SIG-M5 (cell line): ENCODE data around the gene RTN4RL1.

Source experiments
- DNase-seq: peaks from one replicate; lab custom pipeline; 2025; lab: John Stamatoyannopoulos, UW

Gene RTN4RL1

DNA sequence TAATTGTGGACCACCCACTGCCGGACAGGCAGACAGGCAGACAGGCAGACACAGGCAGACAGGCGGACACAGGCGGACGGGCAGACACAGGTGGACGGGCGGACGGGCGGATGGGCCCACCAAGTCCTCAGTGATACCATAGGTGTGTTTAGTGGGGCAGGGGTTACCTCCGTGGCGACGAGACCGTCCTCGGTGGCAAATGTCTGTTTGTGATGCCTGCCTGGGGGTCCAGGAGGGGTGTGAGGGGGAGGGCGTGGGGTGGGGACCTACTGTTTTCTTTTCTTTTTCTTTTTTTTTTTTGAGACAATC lies 76.7 kb downstream of the RTN4RL1 start:
- no peak for DNase-seq

DNA sequence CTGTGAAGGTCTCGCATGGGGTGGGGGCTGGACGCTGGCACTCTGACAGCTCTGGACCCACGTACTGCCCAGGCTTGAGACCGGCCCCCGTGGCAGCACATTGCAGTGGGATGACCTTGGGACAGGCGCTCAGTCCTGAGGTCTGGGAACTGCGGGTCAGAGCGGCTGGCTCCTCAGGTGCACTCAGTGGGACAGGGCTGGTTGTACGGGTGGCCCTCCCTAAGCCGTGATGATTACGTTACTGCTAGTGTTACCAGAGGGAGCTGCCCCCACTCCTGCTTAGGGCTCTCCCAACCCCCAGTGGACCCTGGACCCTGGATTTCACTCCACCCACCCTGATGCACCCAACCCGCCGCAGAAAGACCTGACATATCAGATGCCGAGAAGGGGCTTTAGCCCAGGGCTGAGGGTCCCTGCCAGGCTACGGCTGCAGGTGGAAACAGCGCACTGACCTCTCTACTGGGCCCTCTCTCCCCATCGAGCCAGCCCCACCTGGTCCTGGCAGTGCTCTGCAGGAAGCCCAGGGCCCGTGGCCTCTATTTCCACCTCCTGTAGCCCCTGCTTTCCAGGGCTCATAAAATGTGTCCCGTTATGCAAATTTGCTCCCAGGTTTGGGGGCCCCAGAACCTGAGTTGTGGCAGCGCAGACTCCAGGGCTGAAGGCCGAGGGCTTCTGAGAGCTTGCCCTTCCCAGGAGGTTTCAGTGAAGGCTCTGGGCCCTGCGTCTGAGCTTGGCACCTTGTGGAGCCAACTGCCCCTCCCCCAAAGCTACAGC lies 77.2 kb downstream of the RTN4RL1 start:
- no peak for DNase-seq

DNA sequence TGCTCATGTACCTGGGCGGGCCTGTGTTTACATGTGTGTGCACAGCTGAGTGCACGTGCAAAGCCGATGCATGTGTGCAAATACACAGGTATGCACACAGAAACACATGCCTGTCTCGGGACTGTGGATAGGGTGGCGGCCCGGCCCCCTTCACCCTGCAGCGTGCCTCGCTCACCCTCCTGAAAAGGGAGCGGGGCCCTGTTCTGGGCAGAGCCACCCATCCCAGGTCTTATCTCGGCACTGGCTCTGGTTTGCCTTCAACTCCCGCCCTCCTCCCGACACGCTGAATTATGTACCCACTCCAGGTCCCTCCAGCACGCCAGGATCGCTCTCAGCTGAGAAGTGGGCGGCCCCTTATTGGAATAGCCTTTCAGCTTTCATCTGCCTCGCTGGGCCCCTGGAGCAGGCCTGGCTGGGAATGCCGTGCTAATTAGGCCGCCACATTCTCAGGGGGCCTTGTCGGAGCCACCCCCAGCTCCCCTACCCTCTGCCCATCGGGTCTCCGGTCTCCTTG lies 77.8 kb downstream of the RTN4RL1 start:
- no peak for DNase-seq

DNA sequence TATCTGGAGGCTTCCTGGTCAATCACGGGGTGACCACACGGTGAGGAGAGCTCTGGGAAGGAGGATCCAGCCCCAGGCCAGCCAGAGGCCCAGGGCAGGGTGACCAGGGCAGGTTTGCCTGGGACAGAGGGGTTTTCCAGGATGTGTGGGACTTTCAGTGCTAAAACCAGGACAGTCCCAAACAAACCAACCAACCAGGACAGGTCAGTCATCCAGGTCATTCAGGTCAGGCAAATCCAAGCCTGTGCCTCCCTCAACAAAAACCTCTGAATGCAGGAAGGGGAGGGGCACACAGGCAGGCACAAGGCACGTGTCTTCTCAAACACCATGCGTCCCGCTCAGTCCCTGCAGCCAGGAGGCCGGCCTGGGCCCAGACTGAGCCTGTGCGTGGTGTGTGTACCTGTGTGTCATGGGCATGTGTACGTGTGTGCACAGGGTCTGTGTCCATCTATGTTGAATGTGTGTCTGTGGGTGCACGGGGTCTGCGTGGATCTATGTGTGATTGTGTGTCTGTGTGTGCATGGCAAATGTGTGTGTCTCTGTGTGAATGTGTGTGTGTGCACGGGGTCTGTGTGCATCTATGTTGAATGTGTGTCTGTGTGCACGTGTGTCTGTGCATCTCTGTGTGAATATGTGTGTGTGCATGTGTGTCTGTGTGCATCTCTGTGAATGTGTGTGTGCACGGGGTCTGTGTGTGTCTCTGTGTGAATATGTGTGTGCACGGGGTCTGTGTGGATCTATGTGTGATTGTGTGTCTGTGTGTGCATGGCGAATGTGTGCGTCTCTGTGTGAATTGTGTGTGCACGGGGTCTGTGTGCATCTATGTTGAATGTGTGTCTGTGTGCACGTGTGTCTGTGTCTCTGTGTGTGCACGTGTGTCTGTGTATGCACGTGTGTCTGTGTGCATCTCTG lies 78.9 kb downstream of the RTN4RL1 start:
- DNase-seq: no peak

DNA sequence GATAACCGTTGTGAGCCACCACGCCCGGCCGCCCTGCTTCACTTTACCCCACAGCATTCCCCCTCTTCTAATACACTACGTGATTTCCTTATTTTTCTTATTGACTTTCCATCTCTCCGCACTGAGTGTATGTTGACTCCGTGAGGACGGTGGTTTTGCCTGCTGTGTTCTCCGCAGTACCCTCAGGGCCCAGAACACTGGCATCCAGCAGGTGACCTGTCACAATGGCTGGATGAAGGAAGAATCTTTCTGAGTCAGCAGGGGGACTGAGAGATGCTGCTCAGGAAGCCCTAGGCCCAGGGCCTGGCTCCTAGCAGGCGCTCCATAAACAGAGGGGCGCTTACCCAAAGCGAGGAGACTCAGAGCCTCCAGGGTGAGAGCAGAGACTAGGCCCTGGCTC lies 79.5 kb downstream of the RTN4RL1 start:
- DNase-seq: no peak

DNA sequence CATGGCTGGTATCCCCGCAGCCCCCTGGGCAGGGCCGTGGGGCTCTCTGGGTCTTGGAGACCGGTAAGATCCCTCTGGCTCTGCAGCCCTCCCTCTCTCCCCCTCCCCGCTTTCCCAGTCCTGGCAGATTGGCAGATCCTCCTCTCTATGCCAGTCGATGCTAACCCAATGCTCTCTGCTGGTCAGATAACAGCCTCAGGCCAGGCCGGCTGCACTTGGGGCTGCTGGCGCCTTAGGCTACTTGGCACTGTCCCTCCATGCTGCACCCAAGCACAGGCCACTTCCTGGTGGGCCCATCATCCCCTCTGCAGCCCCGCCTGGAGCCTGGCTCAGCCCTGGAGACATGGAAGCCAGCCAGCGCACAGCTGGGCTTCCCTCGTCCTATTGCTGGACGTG lies 81.7 kb downstream of the RTN4RL1 start:
- no peak for DNase-seq

DNA sequence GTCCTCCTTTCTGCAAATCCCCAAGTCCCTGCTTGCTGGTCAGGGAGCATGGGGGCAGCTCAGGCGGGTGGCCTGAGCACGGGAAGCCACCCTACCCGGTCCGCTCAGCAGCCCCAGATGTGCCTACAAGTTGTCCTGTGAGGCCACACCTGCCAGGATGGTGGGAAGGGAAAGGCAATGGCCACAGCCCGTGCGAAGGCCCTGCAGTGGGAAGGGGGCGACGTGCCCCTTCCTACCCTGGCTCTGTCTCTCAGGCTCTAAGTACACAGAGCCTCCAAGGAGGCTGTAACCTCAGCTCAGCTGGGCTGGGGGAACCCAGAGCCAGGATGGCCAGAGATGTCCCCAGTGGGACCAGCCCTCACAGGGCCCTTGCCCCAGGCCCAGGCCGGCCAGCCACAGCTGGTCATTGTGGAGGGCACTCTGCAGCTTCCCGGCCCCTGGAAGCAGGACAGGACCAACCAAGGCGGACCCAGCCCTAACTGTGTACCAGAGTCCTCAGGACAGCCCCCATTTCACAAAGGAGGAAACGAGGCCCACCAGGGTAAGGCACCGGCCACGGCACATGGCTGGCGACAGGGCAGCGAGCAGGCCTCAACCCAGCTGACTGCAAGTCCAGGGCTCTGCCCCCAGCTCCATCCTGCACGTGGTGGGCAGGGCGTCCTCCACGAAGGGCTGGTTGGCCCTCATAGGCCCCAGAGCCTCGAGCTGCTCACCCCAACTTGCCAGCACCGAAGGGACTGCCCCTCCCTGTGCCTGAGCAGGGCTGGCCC lies 82.3 kb downstream of the RTN4RL1 start:
- DNase-seq: no peak

DNA sequence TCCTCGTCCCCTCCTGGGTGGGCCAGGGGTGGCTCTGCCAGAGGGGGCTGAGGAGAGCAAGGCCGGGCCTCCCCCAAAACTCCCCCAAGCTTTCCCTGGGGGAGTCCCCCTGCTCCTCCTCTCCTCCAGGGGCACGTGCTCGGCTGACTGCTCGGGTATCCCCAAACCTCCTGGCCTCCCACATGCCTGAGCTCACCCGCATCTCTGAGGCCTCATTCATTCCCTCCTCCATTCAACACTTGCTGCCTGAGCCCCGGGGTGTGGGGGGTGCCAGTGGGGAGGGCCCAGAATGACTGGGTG lies 83.1 kb downstream of the RTN4RL1 start:
- DNase-seq: no peak

- DNase-seq: no peak
Measured at GRCh38 chr17:1941272-1942065, 83.7 kb downstream of the RTN4RL1 start.

DNA sequence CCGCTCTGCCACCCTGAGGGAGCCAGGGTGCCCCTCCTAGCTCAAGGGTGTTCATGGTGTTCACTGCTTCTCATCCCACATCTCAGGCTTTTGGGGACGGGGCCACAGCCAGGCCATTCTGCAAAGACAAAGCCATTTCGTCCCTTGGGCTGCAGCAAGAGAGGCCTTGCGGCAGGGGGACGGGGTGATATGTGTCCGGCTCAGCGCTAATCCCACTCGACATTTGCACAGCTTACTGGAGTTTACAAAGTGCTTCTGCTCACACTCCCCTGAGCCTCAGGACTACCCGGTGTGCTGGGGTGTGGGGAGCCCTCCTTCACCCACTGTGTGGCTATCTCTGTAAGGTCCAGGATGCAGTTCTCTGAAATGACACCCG lies 84.3 kb downstream of the RTN4RL1 start:
- no peak for DNase-seq

DNA sequence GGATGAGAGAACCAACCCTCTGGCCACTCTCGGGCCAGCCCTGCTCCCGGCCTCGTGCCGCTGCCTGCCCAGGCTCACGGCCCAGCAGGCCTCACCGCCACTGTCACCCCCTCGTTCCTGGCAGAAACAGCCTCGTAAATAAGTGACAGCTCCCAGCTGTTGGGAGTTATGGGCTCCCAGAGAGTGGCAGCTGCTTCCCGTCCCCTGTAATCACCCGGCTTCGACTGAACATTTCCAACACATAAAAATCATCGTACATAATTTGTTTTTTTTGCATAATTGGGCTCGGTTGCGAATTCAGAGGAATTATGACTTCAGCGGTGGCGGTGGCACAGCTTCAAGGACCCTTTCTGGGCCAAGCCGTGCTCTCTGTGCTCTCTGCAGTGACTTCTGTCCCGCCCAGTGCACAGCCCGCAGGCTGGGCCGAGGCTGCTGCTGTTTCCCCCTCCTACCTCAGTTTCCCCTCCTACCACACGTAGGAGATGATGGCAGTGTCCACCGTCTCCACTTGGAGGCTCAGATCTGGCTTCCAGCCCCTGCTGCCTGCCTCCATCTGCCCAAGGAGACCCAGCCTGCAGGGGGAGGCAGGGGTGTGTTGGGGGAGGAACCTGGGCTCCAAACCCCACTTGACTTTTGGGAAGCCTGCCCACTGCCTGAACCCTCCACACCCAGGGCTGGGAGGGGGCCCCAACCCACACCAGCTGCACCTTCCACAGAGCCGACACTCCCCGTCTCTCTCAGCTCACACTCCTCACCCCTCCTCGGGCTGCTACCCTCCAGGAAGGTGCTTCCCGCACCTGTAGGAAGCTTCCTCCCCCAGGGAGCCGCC lies 84.9 kb downstream of the RTN4RL1 start:
- no peak for DNase-seq

DNA sequence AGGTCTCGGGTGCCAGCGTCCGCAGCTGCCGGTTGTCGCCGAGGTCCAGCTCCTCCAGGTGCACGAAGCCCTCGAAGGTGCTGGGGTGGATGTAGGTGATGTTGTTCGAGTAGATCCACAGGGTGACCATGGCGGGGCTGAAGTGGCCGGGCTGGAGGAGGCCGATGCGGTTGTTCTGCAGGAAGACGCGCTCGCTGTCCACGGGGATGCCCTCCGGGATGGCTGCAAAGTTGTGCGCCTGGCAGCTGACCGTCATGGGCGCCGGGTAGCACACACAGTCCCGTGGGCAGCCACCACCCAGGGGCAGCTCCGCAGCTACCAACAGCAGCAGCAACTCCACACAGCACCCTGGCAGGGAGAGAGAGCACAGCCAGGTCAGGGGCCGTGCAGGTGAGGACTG lies 87.7 kb downstream of the RTN4RL1 start:
- no peak for DNase-seq

- DNase-seq: no peak
Measured at GRCh38 chr17:1936766-1937165, 88.4 kb downstream of the RTN4RL1 start.

DNA sequence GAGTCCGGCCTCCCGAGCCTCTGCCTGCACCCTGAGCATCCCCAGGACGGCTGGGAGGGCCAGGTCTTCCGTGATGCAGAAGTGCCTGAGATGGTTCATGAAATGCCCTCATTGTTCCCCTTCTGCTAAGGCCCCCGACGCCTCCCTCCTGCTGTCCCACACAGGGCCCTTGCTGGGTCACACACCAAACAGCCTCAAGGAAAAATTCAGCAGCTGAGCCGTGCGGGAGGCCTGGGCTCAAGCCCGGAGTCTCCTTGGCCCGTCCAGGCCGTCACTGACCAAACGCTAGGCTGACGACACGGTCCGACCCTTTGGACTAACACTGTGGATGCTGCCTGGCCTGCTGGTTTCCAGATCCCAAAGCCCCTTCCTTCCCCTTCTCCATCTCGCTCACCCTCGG lies 90.2 kb downstream of the RTN4RL1 start:
- DNase-seq: no peak

DNA sequence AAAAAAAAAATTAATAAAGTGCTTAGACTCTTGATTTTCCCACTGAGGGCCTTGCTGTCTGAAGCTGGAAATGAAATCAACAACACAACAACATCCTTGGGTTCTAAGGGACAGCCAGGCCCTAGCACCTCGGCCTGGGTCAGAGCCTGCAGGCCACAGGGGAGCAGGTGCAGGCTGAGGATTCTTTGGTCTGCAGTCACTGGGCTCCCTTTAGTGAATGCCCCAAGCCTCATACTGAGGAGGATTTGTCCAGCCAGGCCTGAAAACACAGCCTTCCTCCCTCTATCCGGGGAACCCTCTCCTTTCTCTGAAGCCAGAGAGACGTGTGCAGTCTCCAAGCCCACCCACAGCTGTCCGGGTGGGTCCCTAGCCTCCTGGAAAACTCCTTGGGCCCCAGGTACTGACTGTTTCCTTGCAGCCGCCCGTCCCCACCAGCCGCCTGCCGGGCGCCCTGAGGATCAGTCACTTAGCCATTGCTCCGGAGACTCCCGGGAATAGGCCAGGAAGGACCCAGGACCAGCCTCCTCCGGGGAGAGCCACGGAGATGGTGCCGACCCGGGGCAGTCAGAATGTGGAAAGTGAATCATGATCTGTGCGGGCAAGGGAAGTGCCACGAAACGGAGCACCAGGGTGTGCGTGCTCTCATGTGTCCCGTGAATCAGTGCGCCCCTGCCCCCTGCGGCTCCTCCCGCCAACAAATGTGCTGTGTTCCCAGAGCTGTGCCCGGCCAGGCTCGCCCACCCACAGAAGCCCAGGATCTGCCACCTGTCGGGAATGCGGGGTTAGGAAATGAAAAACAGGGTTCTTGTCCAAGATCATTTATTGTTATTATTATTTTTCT lies 91.0 kb downstream of the RTN4RL1 start:
- DNase-seq: no peak

DNA sequence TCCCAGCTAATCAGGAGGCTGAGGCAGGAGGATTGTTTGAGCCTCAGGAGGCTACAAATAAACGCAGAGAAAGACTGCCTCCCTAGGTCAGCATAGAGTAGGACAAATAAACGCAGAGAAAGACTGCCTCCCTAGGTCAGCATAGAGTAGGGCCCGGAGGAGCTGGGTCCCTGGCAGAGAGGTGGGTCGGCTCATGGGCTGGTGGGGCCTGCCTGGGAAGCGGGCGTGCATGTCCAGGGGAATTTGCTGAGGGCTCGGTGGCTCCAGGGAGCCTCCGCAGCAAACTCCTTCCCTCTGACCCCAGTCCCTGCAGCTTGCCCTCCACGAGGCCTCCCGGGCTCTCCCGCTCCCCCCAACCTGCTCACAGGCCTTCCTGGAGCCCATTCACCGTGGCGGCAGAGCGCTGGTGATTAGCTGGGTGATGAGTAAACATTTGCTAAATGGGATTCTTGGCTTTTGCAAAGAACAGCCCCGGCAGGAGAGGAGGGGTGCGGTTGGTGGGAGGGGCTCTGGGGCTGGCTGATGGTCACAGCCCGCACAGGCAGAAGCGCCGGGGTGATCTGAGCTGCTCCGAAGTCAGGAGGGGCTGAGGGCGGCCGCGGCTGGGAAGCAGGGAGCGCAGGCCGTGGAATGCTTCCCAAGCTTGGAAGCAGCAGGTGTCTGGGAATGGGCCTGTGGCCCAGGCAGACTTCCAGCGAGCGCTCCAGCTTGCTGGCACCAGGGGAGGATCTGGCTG lies 93.1 kb downstream of the RTN4RL1 start:
- no peak for DNase-seq

DNA sequence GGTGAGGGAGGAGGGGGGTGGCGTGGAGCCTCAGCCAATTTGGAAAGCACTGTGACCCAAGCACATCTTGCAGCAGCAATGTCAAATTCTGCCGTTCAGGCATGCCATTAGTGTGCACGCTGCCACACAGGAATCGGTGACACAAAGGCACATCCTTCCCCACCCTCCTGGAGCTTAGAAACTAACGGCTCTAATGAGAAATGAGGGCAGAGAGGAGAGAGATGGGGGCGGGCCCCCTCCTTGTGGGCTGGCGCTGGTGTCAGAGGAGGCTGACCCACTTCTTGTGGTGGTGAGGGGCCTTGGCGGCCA lies 94.8 kb downstream of the RTN4RL1 start:
- DNase-seq: no peak

DNA sequence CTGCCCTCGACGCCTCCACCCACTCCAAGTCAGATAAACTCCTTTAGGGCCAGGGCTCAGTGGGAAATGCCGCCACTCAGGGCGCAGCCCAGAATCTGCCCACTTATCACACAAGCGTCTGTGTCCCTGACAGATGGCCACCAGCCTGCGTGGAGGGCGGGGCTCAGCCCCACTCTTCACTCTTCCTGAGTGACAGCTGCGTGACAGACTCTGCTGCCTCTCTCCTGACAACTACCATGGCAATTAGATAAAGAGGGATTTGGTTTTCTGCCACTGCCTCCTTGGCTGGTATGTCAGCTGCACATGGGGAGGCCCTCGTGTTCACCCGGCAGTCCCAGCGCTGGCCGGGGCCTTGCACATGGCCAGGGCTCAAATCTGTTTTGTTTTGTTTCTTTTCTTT lies 96.2 kb downstream of the RTN4RL1 start:
- no peak for DNase-seq

DNA sequence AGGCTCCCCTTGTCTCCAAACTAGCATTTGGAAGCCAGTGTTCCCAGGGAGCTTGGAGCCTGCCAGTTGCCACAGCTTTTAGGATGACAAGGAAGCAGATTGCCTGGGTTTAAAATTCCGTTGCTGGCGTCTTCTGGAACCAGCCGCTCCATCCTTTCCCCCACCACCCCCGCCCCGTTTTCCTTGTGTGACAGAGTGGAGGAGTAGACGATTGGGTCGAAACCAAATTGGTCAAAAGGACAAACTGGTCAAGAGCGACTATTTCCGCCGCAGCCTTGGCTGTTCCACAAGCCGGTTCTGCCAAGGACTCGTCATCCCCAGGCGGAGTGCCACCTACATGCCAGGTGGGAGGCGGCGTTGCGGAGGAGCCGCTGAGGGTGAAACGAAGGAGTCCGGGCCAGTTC lies 104.2 kb downstream of the RTN4RL1 start:
- no peak for DNase-seq

GRCh38 chr17:1919201-1919600 lies 105.9 kb downstream of the RTN4RL1 start:
- DNase-seq: no peak
